IPS-20b (cell line): ENCODE results near the gene CUL3.

ENCODE experiments used
- H3K27ac ChIP-seq: one replicate; pipeline ENCODE4 v1.5.1; 2013; ENCODE audit warnings: low read length
- H3K27me3 ChIP-seq: 2 replicates; pipeline ENCODE4 v1.6.1; 2013; ENCODE audit warnings: mild to moderate bottlenecking, low read length, inconsistent platforms; ENCODE audit not compliant: insufficient read depth
- H3K36me3 ChIP-seq: 2 replicates; pipeline ENCODE4 v1.6.1; 2013; ENCODE audit warnings: low read depth, mild to moderate bottlenecking, inconsistent platforms, low read length, moderate library complexity; ENCODE audit not compliant: insufficient read depth
- H3K4me1 ChIP-seq: 2 replicates; pipeline ENCODE4 v1.6.1; 2013; ENCODE audit warnings: mild to moderate bottlenecking, control low read depth, inconsistent platforms, low read length, moderate library complexity; ENCODE audit not compliant: insufficient read depth
- H3K4me3 ChIP-seq: 2 replicates; pipeline ENCODE4 v1.5.1; 2013; ENCODE audit warnings: mild to moderate bottlenecking, low read length, inconsistent platforms
- H3K9ac ChIP-seq: 2 replicates; pipeline ENCODE4 v1.6.1; 2013; ENCODE audit warnings: low read depth, mild to moderate bottlenecking, inconsistent platforms, low read length, moderate library complexity
- H3K9me3 ChIP-seq: 2 replicates; pipeline ENCODE4 v1.6.1; 2013; ENCODE audit warnings: mild to moderate bottlenecking, low read depth, low read length, inconsistent platforms; ENCODE audit not compliant: insufficient read depth

CUL3 gene

DNA sequence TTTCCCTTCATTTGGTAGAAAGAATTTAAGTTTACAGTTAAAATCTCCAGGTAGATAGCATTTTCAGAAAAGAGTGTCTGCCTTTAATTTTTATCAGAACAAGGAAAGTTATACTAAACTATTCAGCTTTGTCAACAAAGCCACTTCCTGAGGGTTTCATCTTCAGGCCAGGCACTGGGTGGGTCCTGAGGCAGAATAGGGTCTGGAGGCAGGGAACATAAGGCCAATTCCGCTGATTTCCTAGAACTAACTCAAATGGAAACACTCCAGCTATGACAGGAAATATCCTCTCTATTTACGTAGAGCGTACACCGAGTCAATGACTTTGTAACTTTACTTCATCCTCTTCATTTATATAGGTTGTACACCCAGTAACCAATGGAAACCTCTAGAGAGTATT is 150.5 kb downstream of the CUL3 start:
- Histone ChIP-seq H3K27ac (no peak overlapping the region), H3K27me3 (no peaks in the 10 kb centered on the region), H3K9me3 (peaks cover 11% of the 10 kb centered on the region), H3K4me3 (no peak overlapping the region), H3K9ac (peak overlapping the region; percentile 52; the same call in 1 of the 2 replicates), H3K36me3 (no peaks in the 10 kb centered on the region), H3K4me1 (peaks cover 12% of the 10 kb centered on the region; the same call in 1 of the 2 replicates)

DNA sequence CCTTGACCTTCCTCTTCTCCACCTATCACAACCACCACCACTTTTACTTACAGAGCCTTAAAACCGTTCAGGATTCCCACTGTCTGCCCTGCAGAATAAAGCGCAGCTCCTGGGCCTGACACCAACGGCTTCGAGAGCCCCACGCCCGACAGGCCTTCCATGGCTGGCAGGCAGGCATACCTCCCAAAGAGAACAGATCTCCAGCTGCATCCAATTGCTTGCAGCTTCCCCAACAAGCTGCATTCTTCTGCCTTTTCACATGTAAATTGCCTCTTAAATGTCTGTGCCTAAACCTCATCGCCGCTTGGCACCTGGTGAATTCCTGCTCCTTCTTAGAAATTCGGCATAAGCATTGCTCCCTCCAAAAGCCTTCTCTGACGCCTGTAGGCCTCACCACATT is 151.7 kb downstream of the CUL3 start:
- H3K27me3 ChIP-seq = no peaks in the 10 kb centered on the region
- peak overlapping the region; percentile 57; the same call in 1 of the 2 replicates for H3K9ac ChIP-seq
- H3K4me1 ChIP-seq = peaks cover 12% of the 10 kb centered on the region; the same call in 1 of the 2 replicates
- H3K9me3 ChIP-seq = peaks cover 11% of the 10 kb centered on the region
- H3K4me3 ChIP-seq = peak overlapping the region; percentile 30; the same call in 1 of the 2 replicates
- peak overlapping the region; percentile 52 for H3K27ac ChIP-seq
- H3K36me3 ChIP-seq = no peaks in the 10 kb centered on the region

DNA sequence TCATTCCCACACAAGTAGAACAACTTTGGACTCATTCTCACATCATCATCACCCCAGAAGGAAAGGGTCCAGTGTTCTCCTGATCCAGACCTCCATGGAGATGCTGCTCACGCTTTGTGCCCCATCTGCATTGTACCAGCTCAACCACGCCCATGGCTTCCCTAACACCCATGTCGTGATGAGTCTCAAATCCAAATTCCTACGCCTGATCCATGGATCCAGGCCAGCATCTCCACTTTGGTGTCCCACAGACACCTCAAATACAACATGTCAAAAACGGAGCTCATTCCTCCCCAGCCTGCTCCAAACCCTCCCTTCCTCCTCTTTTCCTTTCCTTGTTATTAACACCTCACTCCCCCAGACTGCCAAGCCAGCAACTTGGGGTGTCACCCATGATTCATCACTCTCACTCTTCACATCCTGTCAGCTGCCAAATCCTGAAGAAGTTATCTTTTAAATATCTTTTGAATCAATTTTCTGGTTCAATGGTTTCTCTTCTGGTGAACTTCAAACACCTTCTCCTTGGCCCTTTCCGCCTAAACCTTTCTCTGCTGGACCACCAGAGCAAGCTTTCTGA is 153.1 kb downstream of the CUL3 start:
- no peaks in the 10 kb centered on the region for H3K27me3 ChIP-seq

DNA sequence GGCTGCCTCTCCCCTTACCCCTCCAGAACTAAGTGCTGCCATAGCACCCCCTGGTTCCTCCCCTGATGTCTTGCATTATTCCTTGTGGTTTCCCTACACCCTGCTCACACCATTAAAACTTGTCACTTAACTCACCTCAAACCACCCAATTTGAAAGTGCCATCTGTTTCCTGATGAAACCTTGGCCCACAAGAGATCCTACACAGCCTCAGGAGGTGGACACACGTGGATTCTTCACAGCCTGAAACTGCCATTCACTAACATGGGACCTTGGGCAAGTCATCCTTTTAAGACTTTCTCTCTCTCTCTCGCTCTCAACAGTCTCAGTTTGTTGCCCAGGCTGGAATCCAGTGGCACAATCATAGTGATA is 155.7 kb downstream of the CUL3 start:
- H3K36me3 ChIP-seq = no peaks in the 10 kb centered on the region
- H3K27me3 ChIP-seq = no peaks in the 10 kb centered on the region
- H3K4me3 ChIP-seq = no peak overlapping the region
- no peak overlapping the region for H3K27ac ChIP-seq
- H3K4me1 ChIP-seq = peaks cover 12% of the 10 kb centered on the region; the same call in 1 of the 2 replicates
- H3K9ac ChIP-seq = no peak overlapping the region
- H3K9me3 ChIP-seq = peaks cover 11% of the 10 kb centered on the region

More for the DNA sequence above, 153.1 kb downstream of the CUL3 start:
- Histone ChIP-seq H3K9me3 (peaks cover 11% of the 10 kb centered on the region), H3K4me3 (no peak overlapping the region), H3K4me1 (peaks cover 12% of the 10 kb centered on the region; the same call in 1 of the 2 replicates), H3K27ac (no peak overlapping the region), H3K9ac (no peak overlapping the region), H3K36me3 (no peaks in the 10 kb centered on the region)

DNA sequence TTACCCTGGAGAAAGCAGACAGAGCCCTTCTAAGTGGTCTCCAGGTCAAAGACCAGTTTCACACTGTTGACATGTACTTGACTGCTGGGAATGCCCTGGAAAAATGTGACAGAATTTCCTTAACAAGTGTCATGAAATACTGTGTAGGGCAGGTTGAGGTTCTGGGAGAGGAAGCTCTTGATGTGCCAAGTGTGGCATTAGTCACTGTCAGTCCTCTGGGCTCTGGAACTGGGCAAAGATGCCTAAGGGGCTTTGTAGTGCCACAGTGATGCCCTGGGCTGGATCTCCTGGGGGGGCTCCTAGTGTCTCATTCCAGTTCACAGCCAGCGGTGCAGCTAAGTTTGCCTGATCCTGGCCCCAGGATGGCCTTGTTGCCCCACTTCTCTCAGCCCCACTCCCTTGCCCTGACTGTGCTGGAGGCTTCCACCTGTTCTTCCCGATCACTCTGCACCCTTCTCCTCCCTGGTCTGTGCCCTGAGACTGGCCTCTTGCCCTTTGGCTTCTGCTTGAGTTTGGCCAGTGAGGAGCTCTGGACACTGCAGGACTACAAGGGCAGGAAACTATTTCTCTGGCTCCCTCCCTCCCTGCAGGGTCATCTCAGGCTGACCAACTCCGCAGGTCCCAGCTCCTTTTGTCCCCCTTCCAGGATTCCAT is 156.2 kb downstream of the CUL3 start:
- Histone ChIP-seq H3K9me3 (peaks cover 11% of the 10 kb centered on the region), H3K9ac (no peak overlapping the region), H3K36me3 (no peaks in the 10 kb centered on the region), H3K27me3 (no peaks in the 10 kb centered on the region), H3K4me3 (no peak overlapping the region), H3K27ac (no peak overlapping the region), H3K4me1 (peaks cover 7% of the 10 kb centered on the region; the same call in 1 of the 2 replicates)

DNA sequence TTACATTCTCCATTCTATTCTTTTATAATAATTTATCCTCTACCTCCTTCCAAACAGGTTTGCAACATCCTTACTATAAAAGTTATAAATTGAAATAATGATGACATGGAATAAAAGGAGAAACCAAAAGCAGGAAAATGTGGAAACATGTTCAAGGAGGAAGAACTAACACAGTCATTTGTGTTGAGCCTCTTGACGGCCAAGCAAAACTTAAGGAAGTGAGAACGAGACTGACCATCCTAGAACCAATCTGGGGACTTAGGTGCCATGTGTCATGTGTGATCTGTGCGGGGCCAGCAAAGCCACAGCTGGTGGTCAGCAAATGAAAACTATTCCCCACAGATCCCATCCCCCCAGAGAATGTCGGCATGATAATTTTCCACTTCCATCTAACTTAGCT is 157.7 kb downstream of the CUL3 start:
- Histone ChIP-seq H3K27ac (no peak overlapping the region), H3K9ac (no peak overlapping the region), H3K4me1 (peaks cover 5% of the 10 kb centered on the region; the same call in 1 of the 2 replicates), H3K36me3 (no peaks in the 10 kb centered on the region), H3K27me3 (no peaks in the 10 kb centered on the region), H3K4me3 (no peak overlapping the region), H3K9me3 (peaks cover 11% of the 10 kb centered on the region)

DNA sequence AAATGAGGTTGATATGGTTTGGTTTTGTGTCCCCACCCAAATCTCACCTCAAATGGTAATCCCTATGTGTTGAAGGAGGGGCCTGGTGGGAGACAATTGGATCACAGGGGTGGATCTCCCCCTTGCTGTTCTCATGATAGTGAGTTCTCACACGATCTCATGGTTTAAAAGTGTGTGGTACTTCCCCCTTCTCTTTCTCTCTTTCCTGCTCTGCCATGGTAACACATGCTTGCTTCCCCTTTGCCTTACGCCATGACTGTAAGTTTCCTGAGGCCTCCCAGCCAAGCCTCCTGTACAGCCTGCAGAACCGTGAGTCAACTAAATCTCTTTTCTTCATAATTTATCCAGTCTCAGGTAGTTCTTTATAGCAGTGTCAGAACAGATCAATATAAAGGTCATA is 158.5 kb downstream of the CUL3 start:
- Histone ChIP-seq H3K4me1 (no peaks in the 10 kb centered on the region), H3K9ac (no peak overlapping the region)

DNA sequence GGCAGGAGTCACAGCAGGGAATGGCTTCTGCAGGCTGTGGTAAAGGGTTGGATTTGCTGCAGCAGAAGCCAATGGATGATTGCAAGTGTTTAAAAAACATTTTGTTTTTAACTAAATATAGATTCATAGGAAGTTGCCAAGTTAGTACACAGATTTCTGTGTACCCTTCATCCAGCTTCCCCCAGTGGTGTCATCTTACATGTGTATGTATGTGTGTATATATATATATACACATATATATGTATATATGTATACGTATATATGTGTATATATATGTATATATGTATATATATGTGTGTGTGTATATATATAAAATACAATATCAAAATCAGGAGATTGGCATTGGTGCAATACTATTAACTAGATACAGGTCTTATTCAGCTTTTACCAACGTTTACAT is 164.1 kb downstream of the CUL3 start:
- H3K9ac ChIP-seq = no peak overlapping the region
- H3K27ac ChIP-seq = no peak overlapping the region
- peaks cover 13% of the 10 kb centered on the region; the same call in 1 of the 2 replicates for H3K4me1 ChIP-seq
- H3K27me3 ChIP-seq = no peaks in the 10 kb centered on the region
- no peaks in the 10 kb centered on the region for H3K36me3 ChIP-seq
- no peaks in the 10 kb centered on the region; the same call in 1 of the 2 replicates for H3K9me3 ChIP-seq
- no peak overlapping the region for H3K4me3 ChIP-seq

More for the DNA sequence above, 158.5 kb downstream of the CUL3 start:
- Histone ChIP-seq H3K4me3 (no peak overlapping the region), H3K36me3 (no peaks in the 10 kb centered on the region), H3K27ac (no peak overlapping the region), H3K9me3 (peaks cover 11% of the 10 kb centered on the region), H3K27me3 (no peaks in the 10 kb centered on the region)
